ENCODE results near the gene ZNF385B.

The ZNF385B gene

GRCh38 chr2:179588486-179589145, 272.8 kb downstream of the ZNF385B start:
- Histone ChIP-seq H3K79me2 (ENCODE audit: insufficient read depth, low read length) (no peaks in the 10 kb centered on the region), H3F3A (ENCODE audit: insufficient read depth, low read length) (no peaks in the 10 kb centered on the region), H3K9ac (ENCODE audit: low read length) (no peak overlapping the region), H3K27me3 (ENCODE audit: insufficient read depth, low read length) (no peaks in the 10 kb centered on the region), H4K20me1 (ENCODE audit: insufficient read depth, low read length) (no peaks in the 10 kb centered on the region), H3K27ac (ENCODE audit: low read depth, low read length, poor library complexity, severe bottlenecking) (no peak overlapping the region), H3K9me2 (ENCODE audit: low read depth, low read length) (no peaks in the 10 kb centered on the region), H2AFZ (ENCODE audit: low read length) (no peak overlapping the region), H3K9me3 (ENCODE audit: low read length) (no peaks in the 10 kb centered on the region), H3K36me3 (ENCODE audit: insufficient read depth, low read length) (no peaks in the 10 kb centered on the region), H3K4me2 (ENCODE audit: low read length) (no peak overlapping the region), H3K4me1 (ENCODE audit: insufficient read depth, low read length, severe bottlenecking) (no peaks in the 10 kb centered on the region), H3K4me3 (ENCODE audit: low read depth, low read length, poor library complexity, severe bottlenecking) (no peak overlapping the region)
- no peak for TF ChIP-seq EZH2 (IDR thresholded peaks at IDR 0.05; ENCODE audit: borderline replicate concordance, low read length)

GRCh38 chr2:179584760-179585159, 276.7 kb downstream of the ZNF385B start:
- Histone ChIP-seq H3K27ac (ENCODE audit: low read depth, low read length, poor library complexity, severe bottlenecking) (no peak overlapping the region), H3K9ac (ENCODE audit: low read length) (no peak overlapping the region), H3F3A (ENCODE audit: insufficient read depth, low read length) (no peaks in the 10 kb centered on the region), H3K4me1 (ENCODE audit: insufficient read depth, low read length, severe bottlenecking) (no peaks in the 10 kb centered on the region), H2AFZ (ENCODE audit: low read length) (no peak overlapping the region), H3K79me2 (ENCODE audit: insufficient read depth, low read length) (no peaks in the 10 kb centered on the region), H3K4me3 (ENCODE audit: low read depth, low read length, poor library complexity, severe bottlenecking) (no peak overlapping the region), H3K9me3 (ENCODE audit: low read length) (no peaks in the 10 kb centered on the region), H3K4me2 (ENCODE audit: low read length) (no peak overlapping the region), H3K36me3 (ENCODE audit: insufficient read depth, low read length) (no peaks in the 10 kb centered on the region), H3K9me2 (ENCODE audit: low read depth, low read length) (no peaks in the 10 kb centered on the region), H3K27me3 (ENCODE audit: insufficient read depth, low read length) (no peaks in the 10 kb centered on the region), H4K20me1 (ENCODE audit: insufficient read depth, low read length) (no peaks in the 10 kb centered on the region)
- TF ChIP-seq CTCF (IDR thresholded peaks at IDR 0.05; ENCODE audit: low read length) = no peak
- no peak for TF ChIP-seq EZH2 (IDR thresholded peaks at IDR 0.05; ENCODE audit: borderline replicate concordance, low read length)

- no peaks in the 10 kb centered on the region for H3K79me2 ChIP-seq (ENCODE audit: insufficient read depth, low read length)
- no peaks in the 10 kb centered on the region for H4K20me1 ChIP-seq (ENCODE audit: insufficient read depth, low read length)
- H2AFZ ChIP-seq (ENCODE audit: low read length) = no peak overlapping the region
- TF ChIP-seq EZH2 (IDR thresholded peaks at IDR 0.05; ENCODE audit: borderline replicate concordance, low read length) = no peak
- H3F3A ChIP-seq (ENCODE audit: insufficient read depth, low read length) = no peaks in the 10 kb centered on the region
- no peak overlapping the region for H3K27ac ChIP-seq (ENCODE audit: low read depth, low read length, poor library complexity, severe bottlenecking)
- no peak overlapping the region for H3K9ac ChIP-seq (ENCODE audit: low read length)
- no peaks in the 10 kb centered on the region for H3K4me1 ChIP-seq (ENCODE audit: insufficient read depth, low read length, severe bottlenecking)
- no peaks in the 10 kb centered on the region for H3K9me3 ChIP-seq (ENCODE audit: low read length)
- no peak overlapping the region for H3K4me2 ChIP-seq (ENCODE audit: low read length)
- H3K9me2 ChIP-seq (ENCODE audit: low read depth, low read length) = no peaks in the 10 kb centered on the region
- no peaks in the 10 kb centered on the region for H3K36me3 ChIP-seq (ENCODE audit: insufficient read depth, low read length)
- H3K4me3 ChIP-seq (ENCODE audit: low read depth, low read length, poor library complexity, severe bottlenecking) = no peak overlapping the region
- no peaks in the 10 kb centered on the region for H3K27me3 ChIP-seq (ENCODE audit: insufficient read depth, low read length)
Measured at GRCh38 chr2:179581605-179582004, 279.8 kb downstream of the ZNF385B start.

- Histone ChIP-seq H3K9ac (ENCODE audit: low read length) (no peak overlapping the region), H3K27ac (ENCODE audit: low read depth, low read length, poor library complexity, severe bottlenecking) (no peak overlapping the region), H3F3A (ENCODE audit: insufficient read depth, low read length) (no peaks in the 10 kb centered on the region), H3K4me2 (ENCODE audit: low read length) (no peak overlapping the region), H2AFZ (ENCODE audit: low read length) (no peak overlapping the region), H3K36me3 (ENCODE audit: insufficient read depth, low read length) (no peaks in the 10 kb centered on the region), H3K9me3 (ENCODE audit: low read length) (no peaks in the 10 kb centered on the region), H3K4me1 (ENCODE audit: insufficient read depth, low read length, severe bottlenecking) (no peaks in the 10 kb centered on the region), H3K27me3 (ENCODE audit: insufficient read depth, low read length) (no peaks in the 10 kb centered on the region), H4K20me1 (ENCODE audit: insufficient read depth, low read length) (no peaks in the 10 kb centered on the region), H3K79me2 (ENCODE audit: insufficient read depth, low read length) (no peaks in the 10 kb centered on the region), H3K4me3 (ENCODE audit: low read depth, low read length, poor library complexity, severe bottlenecking) (no peak overlapping the region), H3K9me2 (ENCODE audit: low read depth, low read length) (no peaks in the 10 kb centered on the region)
- no peak for TF ChIP-seq CTCF (IDR thresholded peaks at IDR 0.05; ENCODE audit: low read length)
- no peak for TF ChIP-seq EZH2 (IDR thresholded peaks at IDR 0.05; ENCODE audit: borderline replicate concordance, low read length)
Measured at GRCh38 chr2:179580378-179581146, 280.9 kb downstream of the ZNF385B start.

All from OCI-LY1 (cell line).